Karpas-422 (cell line): ENCODE results near the gene YLPM1. TPM values are rescaled to one million over a fixed set of nuclear protein-coding genes. Genes with fewer than 3 reads are reported as not detected.

Source experiments
- DNase-seq: peaks from one replicate; pipeline ENCODE4 v3.0.0-alpha.2; 2015
- H2AFZ ChIP-seq: fragments of 200-600 bp; sonication (generic); 2 replicates; pipeline ENCODE4 v1.6.1; 2014; ENCODE audit warnings: antibody characterized with exemption, low read length, mixed read lengths
- H3K27ac ChIP-seq: fragments of 200-600 bp; sonication (generic); 2 replicates; pipeline ENCODE4 v1.5.1; 2014; ENCODE audit warnings: mild to moderate bottlenecking, low read length, moderate library complexity
- H3K27me3 ChIP-seq: fragments of 200-600 bp; sonication (generic); 2 replicates; pipeline ENCODE4 v1.6.1; 2014; ENCODE audit warnings: low read length, mixed read lengths
- H3K36me3 ChIP-seq: fragments of 200-600 bp; sonication (generic); 2 replicates; pipeline ENCODE4 v1.6.1; 2014; ENCODE audit warnings: low read length, mixed read lengths; ENCODE audit not compliant: insufficient read depth
- H3K4me1 ChIP-seq: fragments of 200-600 bp; sonication (generic); 2 replicates; pipeline ENCODE4 v1.6.1; 2014; ENCODE audit warnings: mild to moderate bottlenecking, low read length, mixed read lengths
- H3K4me2 ChIP-seq: fragments of 200-600 bp; sonication (generic); 2 replicates; pipeline ENCODE4 v1.6.1; 2014; ENCODE audit warnings: low read length, low read depth, mild to moderate bottlenecking; ENCODE audit not compliant: poor library complexity, severe bottlenecking
- H3K4me3 ChIP-seq: fragments of 200-600 bp; sonication (generic); 2 replicates; pipeline ENCODE4 v1.5.1; 2014; ENCODE audit warnings: mild to moderate bottlenecking, antibody characterized with exemption, low read length, mixed read lengths
- H3K79me2 ChIP-seq: fragments of 200-600 bp; sonication (generic); 2 replicates; pipeline ENCODE4 v1.6.1; 2014; ENCODE audit warnings: mild to moderate bottlenecking, low read length, mixed read lengths
- H3K9ac ChIP-seq: fragments of 200-600 bp; sonication (generic); 2 replicates; pipeline ENCODE4 v1.6.0; 2014; ENCODE audit warnings: low read length
- H3K9me2 ChIP-seq: fragments of 200-600 bp; sonication (generic), shearing (Covaris generic); replicated peaks from 2 replicates; pipeline ENCODE4 v1.6.0; 2014; ENCODE audit warnings: mild to moderate bottlenecking, low read length, moderate library complexity; ENCODE audit not compliant: insufficient read depth
- H3K9me3 ChIP-seq: fragments of 300-700, 200-600 bp; sonication (generic); 2 replicates; pipeline ENCODE4 v1.6.1; 2014; ENCODE audit warnings: low read length, mixed read lengths
- H4K20me1 ChIP-seq: fragments of 200-600 bp; sonication (generic); 2 replicates; pipeline ENCODE4 v1.6.1; 2014; ENCODE audit warnings: mild to moderate bottlenecking, antibody characterized with exemption, low read length, low read depth; ENCODE audit not compliant: insufficient read depth
- total RNA-seq: library from RNA; depleted of rRNA; stranded (reverse); fragments of >200 nt; shearing (Covaris generic); gene quantifications from 2 replicates; pipeline ENCODE4 v1.2.3, GENCODE V29; 2014; ENCODE audit warnings: low replicate concordance

YLPM1 gene
- total RNA-seq, 1 experiment from 2014 or later = 159 TPM

DNA sequence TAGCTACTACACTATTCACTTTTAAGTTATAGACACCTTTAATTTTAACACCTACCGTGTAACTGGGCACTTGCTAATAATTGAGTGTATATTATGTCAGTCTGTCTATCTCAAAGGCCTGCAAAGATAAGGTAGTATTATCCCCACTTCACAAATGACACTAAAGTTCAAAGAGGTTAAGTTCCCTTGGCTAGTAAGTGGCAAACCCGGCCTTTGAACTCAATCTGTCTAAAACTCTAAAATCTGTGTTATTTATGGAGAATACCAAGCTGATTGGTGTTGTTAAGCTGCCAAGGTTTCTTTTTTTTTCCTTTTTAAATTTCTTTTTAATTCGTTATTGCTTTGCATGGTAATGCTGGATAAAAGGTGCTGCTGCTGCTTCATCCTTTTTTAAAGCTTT lies 37.7 kb downstream of the YLPM1 start:
- no peak overlapping the region for H2AFZ ChIP-seq
- no peaks in the 10 kb centered on the region for H3K9me3 ChIP-seq
- no peak for DNase-seq
- H3K36me3 ChIP-seq = peaks cover 51% of the 10 kb centered on the region; the same call in 1 of the 2 replicates
- no peak overlapping the region for H3K4me2 ChIP-seq
- H3K27me3 ChIP-seq = no peaks in the 10 kb centered on the region
- no peak overlapping the region for H3K9ac ChIP-seq
- no peaks in the 10 kb centered on the region for H3K9me2 ChIP-seq
- H3K79me2 ChIP-seq = peaks cover 58% of the 10 kb centered on the region
- no peaks in the 10 kb centered on the region for H3K4me1 ChIP-seq
- H4K20me1 ChIP-seq = no peaks in the 10 kb centered on the region
- H3K4me3 ChIP-seq = no peak overlapping the region
- H3K27ac ChIP-seq = no peak overlapping the region

GRCh38 chr14:74801396-74801795 lies 38.3 kb downstream of the YLPM1 start:
- Histone ChIP-seq H3K27ac (no peak overlapping the region), H3K4me1 (no peaks in the 10 kb centered on the region), H4K20me1 (no peaks in the 10 kb centered on the region), H3K36me3 (peaks cover 44% of the 10 kb centered on the region; the same call in 1 of the 2 replicates), H3K79me2 (peaks cover 51% of the 10 kb centered on the region), H3K9ac (no peak overlapping the region), H3K27me3 (no peaks in the 10 kb centered on the region), H3K4me3 (no peak overlapping the region), H3K9me3 (no peaks in the 10 kb centered on the region), H3K9me2 (no peaks in the 10 kb centered on the region), H3K4me2 (no peak overlapping the region), H2AFZ (no peak overlapping the region)
- no peak for DNase-seq

DNA sequence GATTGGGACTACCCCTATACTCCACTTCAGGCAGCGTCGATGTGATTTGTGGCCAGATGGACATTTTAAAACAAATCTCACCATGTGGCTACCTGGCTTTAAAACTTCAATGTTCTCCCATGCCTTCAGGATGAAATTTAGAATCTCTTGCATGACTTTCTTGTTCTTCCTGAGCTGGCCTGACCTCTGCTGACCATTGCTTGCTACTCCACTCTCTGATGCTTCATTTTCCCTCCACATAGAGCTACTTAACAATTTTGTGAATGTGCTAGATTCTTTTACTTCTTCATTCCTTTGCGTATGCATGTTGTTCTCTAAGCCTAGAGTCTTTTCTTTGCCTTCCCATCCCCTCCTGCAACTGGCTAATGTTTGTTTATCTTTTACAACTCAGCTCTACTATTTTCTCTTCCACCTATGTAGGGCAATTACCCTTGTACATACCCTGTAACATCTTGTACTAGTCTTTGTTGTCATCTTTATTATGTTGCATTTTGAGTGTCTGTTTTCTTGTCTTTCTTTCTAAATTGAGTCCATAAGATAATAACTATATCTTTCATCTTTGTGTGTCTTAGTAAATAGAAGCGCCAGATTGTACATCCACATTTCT lies 41.2 kb downstream of the YLPM1 start:
- no peaks in the 10 kb centered on the region; the same call in 1 of the 2 replicates for H4K20me1 ChIP-seq
- H3K36me3 ChIP-seq = peaks cover 52% of the 10 kb centered on the region; the same call in 1 of the 2 replicates
- H3K4me2 ChIP-seq = no peak overlapping the region
- no peak overlapping the region for H3K9ac ChIP-seq
- peaks cover 40% of the 10 kb centered on the region for H3K79me2 ChIP-seq
- H3K9me2 ChIP-seq = no peaks in the 10 kb centered on the region
- H3K4me3 ChIP-seq = no peak overlapping the region
- H3K4me1 ChIP-seq = no peaks in the 10 kb centered on the region
- no peak overlapping the region for H3K27ac ChIP-seq
- H2AFZ ChIP-seq = no peak overlapping the region
- H3K27me3 ChIP-seq = no peaks in the 10 kb centered on the region
- DNase-seq = peak; percentile 78
- no peaks in the 10 kb centered on the region for H3K9me3 ChIP-seq

DNA sequence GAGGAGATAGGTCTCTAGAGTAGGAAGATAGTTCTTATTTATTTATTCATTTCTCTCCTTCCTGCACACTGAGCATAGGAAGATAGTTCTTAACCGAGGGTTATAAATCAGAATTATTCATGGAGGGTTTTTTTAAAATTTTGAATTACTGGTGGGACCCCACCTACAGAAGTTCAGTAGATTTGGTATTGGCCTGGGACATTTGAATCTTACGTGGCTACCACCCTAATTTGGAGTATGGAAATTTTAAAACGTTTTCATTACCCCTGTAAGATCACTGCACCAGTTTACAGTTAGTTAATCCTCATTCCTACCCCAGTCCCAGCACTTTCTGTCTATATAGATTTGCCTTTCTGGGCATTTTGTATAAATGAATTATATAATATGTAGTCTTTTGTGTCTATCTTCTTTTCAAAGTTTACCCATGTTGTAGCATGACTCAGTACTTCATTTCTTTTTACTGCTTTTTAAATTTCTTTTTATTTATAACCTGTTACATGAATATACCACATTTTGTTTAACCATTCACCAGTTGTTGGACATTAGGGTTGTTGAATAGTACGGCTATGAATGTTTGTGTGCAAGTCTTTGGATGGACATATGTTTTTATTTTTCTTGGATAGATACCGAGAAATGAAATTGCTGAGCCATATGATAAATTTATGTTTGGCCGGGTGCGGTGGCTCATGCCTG lies 44.9 kb downstream of the YLPM1 start:
- Histone ChIP-seq H2AFZ (no peak overlapping the region), H3K4me3 (no peak overlapping the region), H3K9me3 (no peaks in the 10 kb centered on the region), H3K4me2 (no peak overlapping the region), H3K4me1 (no peaks in the 10 kb centered on the region), H3K9ac (no peak overlapping the region), H3K79me2 (peaks cover 31% of the 10 kb centered on the region), H4K20me1 (no peaks in the 10 kb centered on the region; the same call in 1 of the 2 replicates), H3K36me3 (peaks cover 61% of the 10 kb centered on the region), H3K27ac (no peak overlapping the region), H3K9me2 (no peaks in the 10 kb centered on the region), H3K27me3 (no peaks in the 10 kb centered on the region)
- no peak for DNase-seq

DNA sequence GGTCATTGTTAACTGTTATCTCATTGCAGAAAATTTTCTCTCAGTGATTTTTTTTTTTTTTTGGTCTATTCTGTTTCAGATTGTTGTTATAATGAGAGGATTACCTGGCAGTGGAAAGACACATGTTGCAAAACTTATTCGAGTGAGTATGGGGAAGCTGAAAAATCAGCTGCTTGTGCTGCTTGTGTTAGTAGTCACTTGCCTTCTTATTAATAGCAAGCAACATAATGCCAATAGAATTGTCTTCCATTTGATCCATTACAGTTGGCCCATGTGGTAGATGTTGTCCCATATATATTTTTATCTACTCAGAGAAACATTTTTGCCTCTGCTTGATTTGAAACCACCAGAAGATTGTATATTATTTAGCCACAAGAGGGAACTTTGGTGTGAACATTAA lies 53.0 kb downstream of the YLPM1 start:
- Histone ChIP-seq H3K4me1 (no peaks in the 10 kb centered on the region), H3K9me3 (no peaks in the 10 kb centered on the region), H2AFZ (no peak overlapping the region), H3K27ac (no peak overlapping the region), H3K4me2 (no peak overlapping the region), H3K79me2 (peaks cover 40% of the 10 kb centered on the region), H3K27me3 (no peaks in the 10 kb centered on the region), H3K9me2 (no peaks in the 10 kb centered on the region), H4K20me1 (no peaks in the 10 kb centered on the region), H3K9ac (no peak overlapping the region), H3K4me3 (no peak overlapping the region), H3K36me3 (peaks cover 77% of the 10 kb centered on the region)
- no peak for DNase-seq

- peaks cover 72% of the 10 kb centered on the region for H3K36me3 ChIP-seq
- H3K9me3 ChIP-seq = no peaks in the 10 kb centered on the region
- no peaks in the 10 kb centered on the region for H3K9me2 ChIP-seq
Measured at GRCh38 chr14:74820288-74820687, 57.2 kb downstream of the YLPM1 start.

DNA sequence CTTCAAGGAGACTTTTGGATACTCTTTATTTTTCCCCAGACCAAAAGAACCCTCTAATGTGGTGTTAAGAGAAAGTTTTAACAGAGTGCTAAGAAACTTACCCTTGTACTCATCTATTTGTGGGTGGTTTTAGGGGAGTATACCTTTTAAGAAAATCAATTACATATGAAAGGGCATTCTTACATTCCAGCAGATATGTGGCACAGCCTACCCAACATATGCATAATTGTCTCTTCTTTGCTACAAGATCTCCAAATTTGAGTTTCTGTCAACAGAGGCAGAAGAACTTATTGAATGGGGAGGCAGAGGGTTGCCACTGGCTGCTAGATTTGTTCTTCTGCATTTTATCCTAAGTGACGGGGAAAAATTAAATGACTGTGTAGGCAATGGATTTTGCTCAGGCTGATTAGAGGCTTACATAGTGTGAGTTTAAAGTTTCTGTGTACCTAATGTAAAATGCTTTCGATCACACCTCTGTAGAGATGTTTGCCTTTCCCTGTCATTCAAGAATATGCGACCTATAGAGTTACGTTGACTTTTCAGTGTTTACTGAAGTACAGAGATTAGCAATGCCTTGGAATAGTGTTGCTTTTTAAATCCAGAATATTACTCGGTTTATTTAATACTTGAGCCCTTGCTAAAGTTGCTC lies 58.3 kb downstream of the YLPM1 start:
- Histone ChIP-seq H3K79me2 (peaks cover 30% of the 10 kb centered on the region), H4K20me1 (no peaks in the 10 kb centered on the region), H3K27me3 (no peaks in the 10 kb centered on the region), H3K36me3 (peaks cover 71% of the 10 kb centered on the region), H3K27ac (no peak overlapping the region), H2AFZ (no peak overlapping the region), H3K4me1 (peaks cover 12% of the 10 kb centered on the region), H3K4me2 (no peak overlapping the region), H3K9me3 (no peaks in the 10 kb centered on the region), H3K9me2 (no peaks in the 10 kb centered on the region), H3K4me3 (no peak overlapping the region), H3K9ac (no peak overlapping the region)
- DNase-seq = no peak

More at GRCh38 chr14:74820288-74820687, 57.2 kb downstream of the YLPM1 start:
- H3K4me3 ChIP-seq = no peak overlapping the region
- no peak for DNase-seq
- no peak overlapping the region for H3K27ac ChIP-seq
- no peaks in the 10 kb centered on the region for H4K20me1 ChIP-seq
- peaks cover 12% of the 10 kb centered on the region for H3K4me1 ChIP-seq
- no peak overlapping the region for H3K4me2 ChIP-seq
- no peak overlapping the region for H2AFZ ChIP-seq
- no peak overlapping the region for H3K9ac ChIP-seq
- no peaks in the 10 kb centered on the region for H3K27me3 ChIP-seq
- peaks cover 29% of the 10 kb centered on the region for H3K79me2 ChIP-seq

- no peaks in the 10 kb centered on the region for H3K27me3 ChIP-seq
- H2AFZ ChIP-seq = no peak overlapping the region
- H3K9me3 ChIP-seq = no peaks in the 10 kb centered on the region
- peaks cover 12% of the 10 kb centered on the region for H3K4me1 ChIP-seq
- H3K79me2 ChIP-seq = peaks cover 45% of the 10 kb centered on the region
- no peak overlapping the region for H3K9ac ChIP-seq
- H4K20me1 ChIP-seq = no peaks in the 10 kb centered on the region
- H3K4me3 ChIP-seq = no peak overlapping the region
- peak; percentile 57 for DNase-seq
- no peak overlapping the region for H3K4me2 ChIP-seq
- H3K27ac ChIP-seq = peak overlapping the region; percentile 33
- peaks cover 84% of the 10 kb centered on the region; the same call in 1 of the 2 replicates for H3K36me3 ChIP-seq
- no peaks in the 10 kb centered on the region for H3K9me2 ChIP-seq
Measured at GRCh38 chr14:74824997-74825396, 61.9 kb downstream of the YLPM1 start.
